Uterus (tissue), 2 donors: ENCODE results near the gene SYT14.

ENCODE experiments used
- CTCF ChIP-seq, 4 experiments: fragments of 200-600 bp in 2 of 4; fragments of 450-650 bp in 2 of 4; sonication (generic) in 2 of 4; IDR thresholded peaks; one replicate each; pipeline ENCODE4 v1.5.1; 2016 to 2019; ENCODE audit warnings: antibody characterized with exemption in 4 of 4, mild to moderate bottlenecking in 2 of 4, moderate library complexity in 1 of 4
- POLR2A ChIP-seq, 2 donors: fragments of 450-650 bp; IDR thresholded peaks; one replicate each; pipeline ENCODE4 v1.6.1; 2016; ENCODE audit warnings: antibody characterized with exemption in 2 of 2, mild to moderate bottlenecking in 1 of 2, moderate library complexity in 1 of 2

GRCh38 chr1:210132582-210132981 is 194.6 kb downstream of the SYT14 start:
- TF ChIP-seq CTCF (IDR thresholded peaks at IDR 0.05), result no peak
- no peak for TF ChIP-seq POLR2A (IDR thresholded peaks at IDR 0.05)
